ENCODE measurements around the gene UBAC2. TPM values are rescaled to one million over a fixed set of nuclear protein-coding genes. Genes with fewer than 3 reads are reported as not detected.

UBAC2 gene
- total RNA-seq, 2 experiments from 2014 or later = 26.8 to 28.5 TPM

GRCh38 chr13:99383946-99384345 is 183.3 kb downstream of the UBAC2 start:
- no peak overlapping the region for H3K4me2 ChIP-seq (ENCODE audit: low read length)
- H3K4me3 ChIP-seq (ENCODE audit: low read depth, low read length, poor library complexity, severe bottlenecking) = no peak overlapping the region
- H3K9me2 ChIP-seq (ENCODE audit: insufficient read depth, low read length) = no peaks in the 10 kb centered on the region
- H4K20me1 ChIP-seq (ENCODE audit: insufficient read depth, low read length) = no peaks in the 10 kb centered on the region
- no peak for DNase-seq (ENCODE audit: low spot score)
- peaks cover 13% of the 10 kb centered on the region for H3K4me1 ChIP-seq (ENCODE audit: insufficient read depth, low read length, poor library complexity, severe bottlenecking)
- H2AFZ ChIP-seq (ENCODE audit: low read length) = no peak overlapping the region
- H3K27ac ChIP-seq (ENCODE audit: low read depth, low read length, poor library complexity, severe bottlenecking) = no peak overlapping the region
- TF ChIP-seq CTCF (conservative IDR thresholded peaks at IDR 0.05; ENCODE audit: low read length) (no peak), EZH2phosphoT487 (IDR thresholded peaks at IDR 0.05; ENCODE audit: borderline replicate concordance, low read depth, low read length) (no peak)
- H3K36me3 ChIP-seq (ENCODE audit: insufficient read depth, low read length) = peaks cover 13% of the 10 kb centered on the region; the same call in 1 of the 2 replicates
- H3K79me2 ChIP-seq (ENCODE audit: insufficient read depth, low read depth, low read length) = no peaks in the 10 kb centered on the region
- intact Hi-C loops (cut with micrococcal nuclease; ENCODE audit: unreplicated experiment) = no loop called here
- CTCF ChIA-PET (ENCODE audit: unreplicated experiment) = no interaction called here
- BruUV-seq (replicated peaks) = no TSS peak
- POLR2A ChIA-PET = no interaction called here
- H3K9me3 ChIP-seq (ENCODE audit: low read length) = no peaks in the 10 kb centered on the region

GRCh38 chr13:99384468-99384867 is 183.8 kb downstream of the UBAC2 start:
- no TSS peak for BruUV-seq (replicated peaks)
- no peak overlapping the region for H3K4me2 ChIP-seq (ENCODE audit: low read length)
- H3K27ac ChIP-seq (ENCODE audit: low read depth, low read length, poor library complexity, severe bottlenecking) = no peak overlapping the region
- no peaks in the 10 kb centered on the region for H3K79me2 ChIP-seq (ENCODE audit: insufficient read depth, low read depth, low read length)
- H3K4me3 ChIP-seq (ENCODE audit: low read depth, low read length, poor library complexity, severe bottlenecking) = no peak overlapping the region
- no peak for TF ChIP-seq CTCF (conservative IDR thresholded peaks at IDR 0.05; ENCODE audit: low read length)
- TF ChIP-seq EZH2phosphoT487 (IDR thresholded peaks at IDR 0.05; ENCODE audit: borderline replicate concordance, low read depth, low read length) = no peak
- ChIA-PET CTCF (ENCODE audit: unreplicated experiment) (interaction anchor here (1.1 kb wide), 1 partner anchor 52 kb away, joined by 4 read pairs; no protein-coding TSS in a partner anchor), POLR2A (no interaction called here)
- intact Hi-C loops (cut with micrococcal nuclease; ENCODE audit: unreplicated experiment) = no loop called here
- H3K9me3 ChIP-seq (ENCODE audit: low read length) = no peaks in the 10 kb centered on the region
- H2AFZ ChIP-seq (ENCODE audit: low read length) = no peak overlapping the region
- H3K36me3 ChIP-seq (ENCODE audit: insufficient read depth, low read length) = peaks cover 13% of the 10 kb centered on the region; the same call in 1 of the 2 replicates
- peaks cover 8% of the 10 kb centered on the region for H3K4me1 ChIP-seq (ENCODE audit: insufficient read depth, low read length, poor library complexity, severe bottlenecking)
- DNase-seq (ENCODE audit: low spot score) = no peak
- H3K9me2 ChIP-seq (ENCODE audit: insufficient read depth, low read length) = no peaks in the 10 kb centered on the region
- no peaks in the 10 kb centered on the region for H4K20me1 ChIP-seq (ENCODE audit: insufficient read depth, low read length)

- Histone ChIP-seq H3K4me2 (ENCODE audit: low read length) (no peak overlapping the region), H3K36me3 (ENCODE audit: insufficient read depth, low read length) (peaks cover 13% of the 10 kb centered on the region; the same call in 1 of the 2 replicates), H4K20me1 (ENCODE audit: insufficient read depth, low read length) (no peaks in the 10 kb centered on the region), H2AFZ (ENCODE audit: low read length) (no peak overlapping the region), H3K9me3 (ENCODE audit: low read length) (no peaks in the 10 kb centered on the region), H3K79me2 (ENCODE audit: insufficient read depth, low read depth, low read length) (no peaks in the 10 kb centered on the region), H3K4me1 (ENCODE audit: insufficient read depth, low read length, poor library complexity, severe bottlenecking) (peaks cover 3% of the 10 kb centered on the region), H3K4me3 (ENCODE audit: low read depth, low read length, poor library complexity, severe bottlenecking) (no peak overlapping the region), H3K27ac (ENCODE audit: low read depth, low read length, poor library complexity, severe bottlenecking) (no peak overlapping the region), H3K9me2 (ENCODE audit: insufficient read depth, low read length) (no peaks in the 10 kb centered on the region)
- TF ChIP-seq EZH2phosphoT487 (IDR thresholded peaks at IDR 0.05; ENCODE audit: borderline replicate concordance, low read depth, low read length) = no peak
- TF ChIP-seq CTCF (conservative IDR thresholded peaks at IDR 0.05; ENCODE audit: low read length) = no peak
- ChIA-PET POLR2A (no interaction called here), CTCF (ENCODE audit: unreplicated experiment) (interaction anchor here (1.1 kb wide), 1 partner anchor 52 kb away, joined by 4 read pairs; no protein-coding TSS in a partner anchor)
- DNase-seq (ENCODE audit: low spot score) = no peak
- no TSS peak for BruUV-seq (replicated peaks)
- intact Hi-C loops (cut with micrococcal nuclease; ENCODE audit: unreplicated experiment) = loop anchor here (5.0 kb wide), 2 partner anchors 118 to 208 kb away; no protein-coding TSS in a partner anchor
Measured at GRCh38 chr13:99385161-99385560, 184.5 kb downstream of the UBAC2 start.

Measured in OCI-LY7 (cell line).